HUES64 (cell line): ENCODE measurements around the gene ADARB2.

Source experiments
- H3K27ac ChIP-seq: 2 replicates; pipeline ENCODE4 v1.7.0; 2013; ENCODE audit warnings: low read depth, low read length, inconsistent platforms
- H3K27me3 ChIP-seq: 2 replicates; pipeline ENCODE4 v1.6.1; 2013; ENCODE audit warnings: mild to moderate bottlenecking, low read length; ENCODE audit not compliant: insufficient read depth
- H3K36me3 ChIP-seq: 2 replicates; pipeline ENCODE4 v1.6.1; 2013; ENCODE audit warnings: mild to moderate bottlenecking, low read length; ENCODE audit not compliant: insufficient read depth
- H3K4me1 ChIP-seq: 2 replicates; pipeline ENCODE4 v1.6.1; 2013; ENCODE audit warnings: mild to moderate bottlenecking, low read length, moderate library complexity; ENCODE audit not compliant: insufficient read depth
- H3K4me3 ChIP-seq: 2 replicates; pipeline ENCODE4 v1.5.1; 2013; ENCODE audit warnings: mild to moderate bottlenecking, low read length, moderate library complexity
- H3K9ac ChIP-seq: 2 replicates; pipeline ENCODE4 v1.6.1; 2013; ENCODE audit warnings: mild to moderate bottlenecking, low read depth, low read length
- H3K9me3 ChIP-seq: 2 replicates; pipeline ENCODE4 v1.6.1; 2013; ENCODE audit warnings: low read depth, low read length; ENCODE audit not compliant: insufficient read depth
- WGBS: fragments of 150-250, 120-280 bp; methylation state at CpG from one replicate; pipeline ENCODE4 v1.1.7; 2013; ENCODE audit warnings: missing lambda C conversion rate; 5-methylcytosine and 5-hydroxymethylcytosine counted together

Gene ADARB2

GRCh38 chr10:1523221-1523620, 214.1 kb downstream of the ADARB2 start:
- no peaks in the 10 kb centered on the region for H3K27me3 ChIP-seq
- no peaks in the 10 kb centered on the region for H3K9me3 ChIP-seq
- no peak overlapping the region for H3K4me3 ChIP-seq
- H3K4me1 ChIP-seq: peaks cover 17% of the 10 kb centered on the region; the same call in 1 of the 2 replicates
- 76% methylated on average over 8 of the region's 8 CpGs for WGBS
- H3K36me3 ChIP-seq: no peaks in the 10 kb centered on the region
- H3K9ac ChIP-seq: no peak overlapping the region
- H3K27ac ChIP-seq: no peak overlapping the region

- H3K4me1 ChIP-seq: peaks cover 17% of the 10 kb centered on the region; the same call in 1 of the 2 replicates
- H3K4me3 ChIP-seq: no peak overlapping the region
- H3K27ac ChIP-seq: no peak overlapping the region
- H3K27me3 ChIP-seq: no peaks in the 10 kb centered on the region
- 60% methylated on average over 4 of the region's 4 CpGs for WGBS
- H3K9ac ChIP-seq: no peak overlapping the region
- H3K36me3 ChIP-seq: no peaks in the 10 kb centered on the region
- H3K9me3 ChIP-seq: no peaks in the 10 kb centered on the region
Measured at GRCh38 chr10:1522237-1522636, 215.1 kb downstream of the ADARB2 start.

GRCh38 chr10:1521741-1522140, 215.6 kb downstream of the ADARB2 start:
- H3K4me3 ChIP-seq: no peak overlapping the region
- H3K9me3 ChIP-seq: no peaks in the 10 kb centered on the region
- H3K4me1 ChIP-seq: peaks cover 17% of the 10 kb centered on the region; the same call in 1 of the 2 replicates
- H3K36me3 ChIP-seq: no peaks in the 10 kb centered on the region
- H3K27ac ChIP-seq: no peak overlapping the region
- H3K27me3 ChIP-seq: no peaks in the 10 kb centered on the region
- 96% methylated on average over 6 of the region's 6 CpGs for WGBS
- H3K9ac ChIP-seq: no peak overlapping the region

GRCh38 chr10:1520909-1521565, 216.3 kb downstream of the ADARB2 start:
- no peak overlapping the region for H3K9ac ChIP-seq
- H3K9me3 ChIP-seq: no peaks in the 10 kb centered on the region
- H3K4me3 ChIP-seq: no peak overlapping the region
- peaks cover 17% of the 10 kb centered on the region; the same call in 1 of the 2 replicates for H3K4me1 ChIP-seq
- no peaks in the 10 kb centered on the region for H3K27me3 ChIP-seq
- 82% methylated on average over 14 of the region's 14 CpGs for WGBS
- no peak overlapping the region for H3K27ac ChIP-seq
- no peaks in the 10 kb centered on the region for H3K36me3 ChIP-seq

- H3K9me3 ChIP-seq: no peaks in the 10 kb centered on the region
- no peaks in the 10 kb centered on the region for H3K27me3 ChIP-seq
- no peaks in the 10 kb centered on the region for H3K36me3 ChIP-seq
- 95% methylated on average over 6 of the region's 6 CpGs for WGBS
- H3K27ac ChIP-seq: no peak overlapping the region
- H3K4me3 ChIP-seq: no peak overlapping the region
- H3K9ac ChIP-seq: no peak overlapping the region
- peaks cover 17% of the 10 kb centered on the region; the same call in 1 of the 2 replicates for H3K4me1 ChIP-seq
Measured at GRCh38 chr10:1519391-1519790, 217.9 kb downstream of the ADARB2 start.

GRCh38 chr10:1517684-1518083, 219.6 kb downstream of the ADARB2 start:
- no peaks in the 10 kb centered on the region for H3K27me3 ChIP-seq
- 98% methylated on average over 6 of the region's 7 CpGs for whole genome bisulfite sequencing

GRCh38 chr10:1516492-1517165, 220.7 kb downstream of the ADARB2 start:
- no peaks in the 10 kb centered on the region for H3K9me3 ChIP-seq
- H3K27ac ChIP-seq: no peak overlapping the region
- no peak overlapping the region for H3K4me3 ChIP-seq
- H3K4me1 ChIP-seq: no peaks in the 10 kb centered on the region
- WGBS: 92% methylated on average over 29 of the region's 29 CpGs
- no peak overlapping the region for H3K9ac ChIP-seq
- H3K27me3 ChIP-seq: no peaks in the 10 kb centered on the region
- H3K36me3 ChIP-seq: no peaks in the 10 kb centered on the region

More at GRCh38 chr10:1517684-1518083, 219.6 kb downstream of the ADARB2 start:
- H3K4me3 ChIP-seq: no peak overlapping the region
- H3K4me1 ChIP-seq: peaks cover 10% of the 10 kb centered on the region; the same call in 1 of the 2 replicates
- no peak overlapping the region for H3K9ac ChIP-seq
- H3K9me3 ChIP-seq: no peaks in the 10 kb centered on the region
- H3K27ac ChIP-seq: no peak overlapping the region
- H3K36me3 ChIP-seq: no peaks in the 10 kb centered on the region

- Histone ChIP-seq H3K4me3 (no peak overlapping the region), H3K27me3 (no peaks in the 10 kb centered on the region), H3K9me3 (no peaks in the 10 kb centered on the region), H3K4me1 (no peaks in the 10 kb centered on the region), H3K9ac (no peak overlapping the region), H3K36me3 (no peaks in the 10 kb centered on the region), H3K27ac (no peak overlapping the region)
- 92% methylated on average over 18 of the region's 18 CpGs for WGBS
Measured at GRCh38 chr10:1515780-1516491, 221.4 kb downstream of the ADARB2 start.

GRCh38 chr10:1515121-1515779, 222.1 kb downstream of the ADARB2 start:
- Histone ChIP-seq H3K36me3 (no peaks in the 10 kb centered on the region), H3K27ac (no peak overlapping the region), H3K4me3 (no peak overlapping the region), H3K27me3 (no peaks in the 10 kb centered on the region), H3K4me1 (no peaks in the 10 kb centered on the region), H3K9me3 (no peaks in the 10 kb centered on the region), H3K9ac (no peak overlapping the region)
- 96% methylated on average over 14 of the region's 14 CpGs for WGBS

GRCh38 chr10:1514681-1515080, 222.6 kb downstream of the ADARB2 start:
- Histone ChIP-seq H3K27me3 (no peaks in the 10 kb centered on the region), H3K4me1 (no peaks in the 10 kb centered on the region), H3K27ac (no peak overlapping the region), H3K36me3 (no peaks in the 10 kb centered on the region), H3K9ac (no peak overlapping the region), H3K9me3 (no peaks in the 10 kb centered on the region), H3K4me3 (no peak overlapping the region)
- WGBS: 86% methylated on average over 8 of the region's 8 CpGs

- H3K4me1 ChIP-seq: no peaks in the 10 kb centered on the region
- WGBS: 93% methylated on average over 14 of the region's 14 CpGs
- no peak overlapping the region for H3K4me3 ChIP-seq
- H3K9ac ChIP-seq: no peak overlapping the region
- H3K27me3 ChIP-seq: no peaks in the 10 kb centered on the region
- no peaks in the 10 kb centered on the region for H3K9me3 ChIP-seq
- no peaks in the 10 kb centered on the region for H3K36me3 ChIP-seq
- H3K27ac ChIP-seq: no peak overlapping the region
Measured at GRCh38 chr10:1513221-1513620, 224.1 kb downstream of the ADARB2 start.
